GM12878 (cell line): Measurements from ENCODE around the gene STAB2. TPM values are rescaled to one million over a fixed set of nuclear protein-coding genes. Genes with fewer than 3 reads are reported as not detected.

Source experiments
- ATAC-seq: fragments of 200-7000 bp; cut with Tn5 transposase; 3 replicates; pipeline ENCODE4 v1.9.1; 2020; ENCODE audit warnings: mild to moderate bottlenecking, moderate library complexity
- BruUV-seq: library from RNA; stranded (reverse); fragments of 400-500 nt; replicated peaks from 2 replicates; lab custom pipeline; 2021; lab: Mats Ljungman, UMichigan
- CTCF ChIA-PET: fragments of 300-600 bp; sonication (Branson Sonifier 250); formaldehyde crosslinking; extraction: SDS; loops from one replicate; lab custom pipeline; 2021; ENCODE audit warnings: inconsistent platforms; lab: Yijun Ruan, JAX
- POLR2A ChIA-PET: fragments of 350-600 bp; formaldehyde crosslinking; extraction: SDS; loops from one replicate; lab custom pipeline; 2021; ENCODE audit warnings: inconsistent platforms; lab: Charles Lee
- RAD21 ChIA-PET: fragments of 300-600 bp; sonication (Branson Sonifier 250); formaldehyde crosslinking; loops from one replicate; lab custom pipeline; 2023; ENCODE audit warnings: antibody characterized with exemption; ENCODE audit not compliant: unreplicated experiment; lab: Charles Lee
- SMC1A ChIA-PET: fragments of 300-600 bp; sonication (Branson Sonifier 250); formaldehyde crosslinking; loops from one replicate; lab custom pipeline; 2023; ENCODE audit not compliant: unreplicated experiment, uncharacterized antibody; lab: Charles Lee
- DNase-seq: peaks from one replicate; pipeline ENCODE4 v3.0.0-alpha.2; 2011; ENCODE audit warnings: low read depth, low spot score
- FAIRE-seq: peaks from 3 replicates; lab custom pipeline; 2011; peaks lifted over from hg19 to GRCh38; lab: Jason Lieb, UNC
- H2AFZ ChIP-seq: 2 replicates; pipeline ENCODE4 v1.6.0; 2011; ENCODE audit warnings: low read depth, low read length, control low read depth; ENCODE audit not compliant: control insufficient read depth
- H3K27ac ChIP-seq: 2 replicates; pipeline ENCODE4 v1.5.1; 2011; ENCODE audit warnings: control low read depth; ENCODE audit not compliant: control insufficient read depth, insufficient read depth
- H3K27me3 ChIP-seq, 2 experiments: replicated peaks in 1 of 2; 2 replicates each; pipeline versions ENCODE4 v1.6.0 to v1.6.1; 2011; ENCODE audit warnings: low read length in 1 of 2; ENCODE audit not compliant: control insufficient read depth in 2 of 2, insufficient read depth in 2 of 2
- H3K36me3 ChIP-seq, 2 experiments: 2 replicates each; pipeline ENCODE4 v1.5.1; 2011; ENCODE audit warnings: low read length in 1 of 2; ENCODE audit not compliant: control insufficient read depth in 2 of 2, insufficient read depth in 2 of 2
- H3K4me1 ChIP-seq: 2 replicates; pipeline ENCODE4 v1.6.1; 2011; ENCODE audit warnings: mild to moderate bottlenecking, low read length, moderate library complexity, mixed read lengths; ENCODE audit not compliant: control insufficient read depth, insufficient read depth
- H3K4me2 ChIP-seq: 2 replicates; pipeline ENCODE4 v1.6.0; 2011; ENCODE audit warnings: control low read depth; ENCODE audit not compliant: control insufficient read depth, insufficient read depth
- H3K4me3 ChIP-seq: fragments of 200-600 bp; sonication (generic); 2 replicates; pipeline ENCODE4 v1.5.1; 2016
- H3K79me2 ChIP-seq: 2 replicates; pipeline ENCODE4 v1.6.0; 2011; ENCODE audit warnings: low read length; ENCODE audit not compliant: control insufficient read depth, insufficient read depth
- H3K9ac ChIP-seq: 2 replicates; pipeline ENCODE4 v1.8.0; 2011; ENCODE audit warnings: low read length, control low read depth, mixed read lengths; ENCODE audit not compliant: control insufficient read depth, insufficient read depth
- H3K9me3 ChIP-seq: replicated peaks from 3 replicates; pipeline ENCODE4 v1.5.1; 2011; ENCODE audit warnings: mild to moderate bottlenecking, low read length; ENCODE audit not compliant: control insufficient read depth, insufficient read depth
- H4K20me1 ChIP-seq: 2 replicates; pipeline ENCODE4 v1.6.0; 2011; ENCODE audit not compliant: control insufficient read depth, insufficient read depth
- CBX5 ChIP-seq: sonication (generic); IDR thresholded peaks from 2 replicates; pipeline ENCODE4 v1.6.1; 2016; ENCODE audit warnings: low read depth, moderate library complexity, mild to moderate bottlenecking, inconsistent platforms
- ESRRA ChIP-seq: IDR thresholded peaks from 2 replicates; pipeline ENCODE4 v1.6.1; 2012; ENCODE audit warnings: mild to moderate bottlenecking, low read length, improper control_type of control experiment
- EZH2 ChIP-seq: IDR thresholded peaks from 2 replicates; pipeline ENCODE4 v1.6.1; 2012; ENCODE audit warnings: low read depth, mild to moderate bottlenecking, control low read depth, inconsistent platforms, low read length, borderline replicate concordance; ENCODE audit not compliant: control insufficient read depth
- HSF1 ChIP-seq: fragments of 150-350 bp; IDR thresholded peaks from 2 replicates; pipeline ENCODE4 v1.6.1; 2014; ENCODE audit warnings: mild to moderate bottlenecking, low read depth, low read length
- IRF4 ChIP-seq: IDR thresholded peaks from 2 replicates; pipeline ENCODE4 v1.6.1; 2011; ENCODE audit warnings: low read depth, low read length
- LARP7 ChIP-seq: fragments of 450-650 bp; IDR thresholded peaks from 2 replicates; pipeline ENCODE4 v1.6.1; 2017; ENCODE audit warnings: mild to moderate bottlenecking
- PAX8 ChIP-seq: fragments of 450-650 bp; IDR thresholded peaks from 2 replicates; pipeline ENCODE4 v1.6.1; 2017; ENCODE audit warnings: mild to moderate bottlenecking, moderate library complexity
- POLR2AphosphoS2 ChIP-seq: IDR thresholded peaks from 2 replicates; pipeline ENCODE4 v1.6.1; 2011; ENCODE audit warnings: low read depth, mild to moderate bottlenecking, low read length, improper control_type of control experiment, moderate library complexity
- TARDBP ChIP-seq: IDR thresholded peaks from 2 replicates; pipeline ENCODE4 v1.6.1; 2016; ENCODE audit warnings: borderline replicate concordance
- TCF7 ChIP-seq: IDR thresholded peaks from 2 replicates; pipeline ENCODE4 v1.6.1; 2014; ENCODE audit warnings: antibody characterized with exemption, borderline replicate concordance
- WGBS: methylation state at CpG from one replicate; pipeline ENCODE4 v1.1.6; 2016; ENCODE audit warnings: low lambda C conversion rate; ENCODE audit not compliant: insufficient replicate concordance, insufficient coverage; ENCODE audit errors: missing lambda C conversion rate; 5-methylcytosine and 5-hydroxymethylcytosine counted together
- in situ Hi-C: fragments of 300-500 bp; cut with MboI; formaldehyde crosslinking; loops from 9 replicates; pipeline ENCODE4 v1.14.3; 2018; ENCODE audit warnings: mixed read lengths
- intact Hi-C: fragments of 100-400 bp; cut with micrococcal nuclease; formaldehyde crosslinking; loops from one replicate; pipeline ENCODE4 v1.14.2; 2022; ENCODE audit not compliant: unreplicated experiment
- polyA plus RNA-seq, 11 experiments: library from polyadenylated mRNA; depleted of rRNA in 4 of 11; unstranded in 6 of 11; stranded (reverse) in 5 of 11; fragments of >200 nt; fragmentation: Nextera tagmentation in 4 of 11; fragmentation: Illumina TruSeq in 1 of 11; extraction: Ambion mirVana in 4 of 11; extraction: Trizol in 1 of 11; gene quantifications; 1 replicate in 1 of 11; 2 replicates in 10 of 11; pipeline versions ENCODE4 v1.2.1 to v1.2.3, GENCODE V29; 2011 to 2016; ENCODE audit warnings: inconsistent platforms in 2 of 11, missing spikeins in 2 of 11, low read depth in 1 of 11
- total RNA-seq, 4 experiments: library from RNA; depleted of rRNA in 3 of 4; stranded (reverse); fragments of >200 nt in 3 of 4; fragmentation: Illumina TruSeq in 1 of 4; extraction: Trizol in 1 of 4; gene quantifications; 2 replicates each; pipeline versions ENCODE4 v1.2.1 to v1.2.3, GENCODE V29; 2013 to 2021

The STAB2 gene
- total and polyA plus RNA-seq, 10 of the 15 experiments (the other 5 are each of a cell fraction or from before 2014, with no cell fraction given), result 0.37 TPM; not detected in 9

GRCh38 chr12:103634732-103635131 is 47.7 kb downstream of the STAB2 start:
- FAIRE-seq (no peak), DNase-seq (no peak), ATAC-seq (no peak)
- Histone ChIP-seq H3K4me2 (no peak overlapping the region), H4K20me1 (no peaks in the 10 kb centered on the region), H3K9ac (no peak overlapping the region), H3K9me3 (peaks cover 1% of the 10 kb centered on the region; the same call in 2 of the 3 replicates), H3K79me2 (no peaks in the 10 kb centered on the region), H3K27me3 (no peaks in the 10 kb centered on the region; a peak in 1 of 4 replicates), H3K4me3 (no peak overlapping the region), H3K36me3 (no peaks in the 10 kb centered on the region), H2AFZ (no peak overlapping the region), H3K27ac (no peak overlapping the region), H3K4me1 (no peaks in the 10 kb centered on the region)
- ChIA-PET RAD21 (no interaction called here), POLR2A (no interaction called here), SMC1A (interaction anchor here (1.9 kb wide), 1 partner anchor 85 kb away, joined by 6 read pairs; no protein-coding TSS in a partner anchor), CTCF (interaction anchor here (0.6 to 5.8 kb wide), 5 partner anchors 11 to 751 kb away, joined by 3 to 84 read pairs (median 20); no protein-coding TSS in a partner anchor)
- in situ Hi-C loops (loop anchor here (5.0 kb wide), 1 partner anchor 52 kb away; no protein-coding TSS in a partner anchor), intact Hi-C loops (loop anchor here (5.0 kb wide), 1 partner anchor 687 kb away; no protein-coding TSS in a partner anchor)
- TF ChIP-seq ESRRA, result no peak
- TF ChIP-seq POLR2AphosphoS2, result no peak
- no peak for TF ChIP-seq CBX5
- TF ChIP-seq HSF1, result no peak
- TF ChIP-seq PAX8, result no peak
- no peak for TF ChIP-seq TCF7
- TF ChIP-seq TARDBP, result no peak
- TF ChIP-seq EZH2, result no peak
- no peak for TF ChIP-seq IRF4
- no peak for TF ChIP-seq LARP7
- no TSS peak for BruUV-seq
- 40% methylated on average over 4 of the region's 4 CpGs for WGBS
